CD8-positive, alpha-beta memory T cell (primary cell): ENCODE data around the gene RAET1E. TPM values are rescaled to one million over a fixed set of nuclear protein-coding genes. Genes with fewer than 3 reads are reported as not detected.

ENCODE experiments used
- CTCF ChIA-PET: fragments of 350-600 bp; sonication (Branson Sonifier 250); formaldehyde crosslinking; loops from one replicate; lab custom pipeline; 2021; ENCODE audit warnings: antibody characterized with exemption; lab: Charles Lee
- POLR2A ChIA-PET: fragments of 350-600 bp; sonication (Branson Sonifier 250); formaldehyde crosslinking; loops from one replicate; lab custom pipeline; 2021; ENCODE audit warnings: antibody characterized with exemption; lab: Charles Lee
- DNase-seq, 5 donors: peaks; one replicate each; pipeline versions ENCODE4 v3.0.0 to v3.0.0-alpha.2; 2020 to 2022; ENCODE audit warnings: mixed read lengths in 1 of 5
- H3K27ac ChIP-seq: one replicate; pipeline ENCODE4 v1.7.0; 2013; ENCODE audit warnings: low read depth, mild to moderate bottlenecking, low read length, moderate library complexity
- H3K27me3 ChIP-seq: 2 replicates; pipeline ENCODE4 v1.7.0; 2013; ENCODE audit warnings: low read length, mild to moderate bottlenecking; ENCODE audit not compliant: insufficient read depth, poor library complexity, severe bottlenecking
- H3K36me3 ChIP-seq: 2 replicates; pipeline ENCODE4 v1.7.0; 2013; ENCODE audit warnings: mild to moderate bottlenecking, low read length, moderate library complexity; ENCODE audit not compliant: insufficient read depth
- H3K4me1 ChIP-seq: 2 replicates; pipeline ENCODE4 v1.7.0; 2013; ENCODE audit warnings: mild to moderate bottlenecking, low read length, moderate library complexity; ENCODE audit not compliant: insufficient read depth
- H3K4me3 ChIP-seq: 2 replicates; pipeline ENCODE4 v1.7.0; 2013; ENCODE audit warnings: mild to moderate bottlenecking, low read length
- H3K9me3 ChIP-seq: 2 replicates; pipeline ENCODE4 v1.7.0; 2013; ENCODE audit warnings: mild to moderate bottlenecking, low read length
- H3K27ac Mint-ChIP-seq, 8 donors: one replicate each; pipeline ENCODE4 v1.8.0; 2020 to 2021; ENCODE audit warnings: mixed read lengths in 8 of 8, mild to moderate bottlenecking in 6 of 8, inconsistent platforms in 3 of 8, moderate library complexity in 3 of 8
- H3K27me3 Mint-ChIP-seq, 2 donors: one replicate each; pipeline ENCODE4 v1.8.0; 2020 to 2021; ENCODE audit warnings: mixed read lengths in 2 of 2, mild to moderate bottlenecking in 1 of 2, moderate library complexity in 1 of 2
- H3K36me3 Mint-ChIP-seq, 3 donors: one replicate each; pipeline ENCODE4 v1.8.0; 2020 to 2021; ENCODE audit warnings: mixed read lengths in 3 of 3, inconsistent platforms in 1 of 3, mild to moderate bottlenecking in 1 of 3
- H3K4me1 Mint-ChIP-seq, 3 donors: one replicate each; pipeline ENCODE4 v1.8.0; 2020 to 2021; ENCODE audit warnings: mixed read lengths in 3 of 3, inconsistent platforms in 1 of 3, mild to moderate bottlenecking in 1 of 3
- H3K4me3 Mint-ChIP-seq, 7 donors: one replicate each; pipeline ENCODE4 v1.8.0; 2020 to 2021; ENCODE audit warnings: mixed read lengths in 7 of 7, mild to moderate bottlenecking in 6 of 7, moderate library complexity in 4 of 7, inconsistent platforms in 2 of 7
- H3K9me3 Mint-ChIP-seq, 5 donors: one replicate each; pipeline ENCODE4 v1.8.0; 2020 to 2022; ENCODE audit warnings: mixed read lengths in 5 of 5, mild to moderate bottlenecking in 3 of 5, moderate library complexity in 2 of 5, inconsistent platforms in 1 of 5
- polyA plus RNA-seq: library from polyadenylated mRNA; unstranded; fragments of 300-500 nt; fragmentation: Illumina TruSeq; gene quantifications from one replicate; pipeline ENCODE4 v1.2.3, GENCODE V29; 2021
- total RNA-seq, 2 experiments: library from RNA; stranded (reverse); gene quantifications; one replicate each; pipeline ENCODE4 v1.2.3, GENCODE V29; 2021

RAET1E gene
- total and polyA plus RNA-seq, 3 experiments from 2014 or later, result not detected

- H3K27ac Mint-ChIP-seq, result no peak overlapping the region
Observed at GRCh38 chr6:149884215-149884614, 13.7 kb downstream of the RAET1E start.

GRCh38 chr6:149881860-149882259 is 16.1 kb downstream of the RAET1E start:
- H3K4me3 ChIP-seq, result no peak overlapping the region
- Mint-ChIP-seq H3K27me3 (peaks cover 36 to 62% of the 10 kb centered on the region in 2 donors), H3K4me3 (no peak overlapping the region), H3K36me3 (peaks cover 0 to 7% (median 2%) of the 10 kb centered on the region in 3 donors), H3K4me1 (no peaks in the 10 kb centered on the region), H3K27ac (no peak overlapping the region), H3K9me3 (peaks cover 0 to 5% (median 0%) of the 10 kb centered on the region in 5 donors)
- no peak overlapping the region for H3K27ac ChIP-seq
- DNase-seq, result no peak
- ChIA-PET POLR2A (no interaction called here), CTCF (no interaction called here)
- H3K36me3 ChIP-seq, result no peaks in the 10 kb centered on the region
- H3K27me3 ChIP-seq, result peaks cover 11% of the 10 kb centered on the region
- H3K4me1 ChIP-seq, result no peaks in the 10 kb centered on the region
- H3K9me3 ChIP-seq, result no peaks in the 10 kb centered on the region

More at GRCh38 chr6:149884215-149884614, 13.7 kb downstream of the RAET1E start:
- Mint-ChIP-seq H3K36me3 (no peaks in the 10 kb centered on the region), H3K9me3 (peaks cover 0 to 3% (median 0%) of the 10 kb centered on the region in 5 donors), H3K4me1 (no peaks in the 10 kb centered on the region), H3K27me3 (peaks cover 28 to 53% of the 10 kb centered on the region in 2 donors), H3K4me3 (no peak overlapping the region)
- ChIA-PET CTCF (no interaction called here), POLR2A (no interaction called here)
- H3K27me3 ChIP-seq, result peaks cover 11% of the 10 kb centered on the region
- H3K36me3 ChIP-seq, result no peaks in the 10 kb centered on the region
- no peak overlapping the region for H3K27ac ChIP-seq
- no peaks in the 10 kb centered on the region for H3K9me3 ChIP-seq
- no peak overlapping the region for H3K4me3 ChIP-seq
- no peaks in the 10 kb centered on the region for H3K4me1 ChIP-seq
- no peak for DNase-seq

GRCh38 chr6:149881066-149881766 is 16.7 kb downstream of the RAET1E start:
- ChIA-PET POLR2A (no interaction called here), CTCF (no interaction called here)
- Histone ChIP-seq H3K27ac (no peak overlapping the region), H3K4me1 (no peaks in the 10 kb centered on the region), H3K27me3 (peaks cover 13% of the 10 kb centered on the region), H3K9me3 (no peaks in the 10 kb centered on the region), H3K36me3 (no peaks in the 10 kb centered on the region), H3K4me3 (no peak overlapping the region)
- H3K36me3 Mint-ChIP-seq, result peaks cover 0 to 7% (median 2%) of the 10 kb centered on the region in 3 donors
- H3K4me1 Mint-ChIP-seq, result no peaks in the 10 kb centered on the region
- no peak for DNase-seq
- H3K9me3 Mint-ChIP-seq, result peaks cover 0 to 5% (median 0%) of the 10 kb centered on the region in 5 donors
- H3K4me3 Mint-ChIP-seq, result no peak overlapping the region
- peaks cover 40 to 69% of the 10 kb centered on the region in 2 donors for H3K27me3 Mint-ChIP-seq
- no peak overlapping the region for H3K27ac Mint-ChIP-seq

- Mint-ChIP-seq H3K4me1 (no peaks in the 10 kb centered on the region), H3K4me3 (no peak overlapping the region), H3K27me3 (peaks cover 38 to 77% of the 10 kb centered on the region in 2 donors), H3K9me3 (peaks cover 0 to 10% (median 4%) of the 10 kb centered on the region in 5 donors), H3K36me3 (peaks cover 0 to 11% (median 2%) of the 10 kb centered on the region in 3 donors), H3K27ac (no peak overlapping the region)
- no peak overlapping the region for H3K27ac ChIP-seq
- no peak overlapping the region for H3K4me3 ChIP-seq
- POLR2A ChIA-PET, result no interaction called here
- H3K4me1 ChIP-seq, result no peaks in the 10 kb centered on the region
- no peaks in the 10 kb centered on the region for H3K9me3 ChIP-seq
- DNase-seq, result no peak
- H3K27me3 ChIP-seq, result peaks cover 22% of the 10 kb centered on the region
- CTCF ChIA-PET, result no interaction called here
- H3K36me3 ChIP-seq, result no peaks in the 10 kb centered on the region
Observed at GRCh38 chr6:149877659-149878058, 20.3 kb downstream of the RAET1E start.

- Histone ChIP-seq H3K27me3 (peaks cover 22% of the 10 kb centered on the region), H3K27ac (no peak overlapping the region), H3K36me3 (no peaks in the 10 kb centered on the region), H3K9me3 (no peaks in the 10 kb centered on the region), H3K4me3 (no peak overlapping the region), H3K4me1 (no peaks in the 10 kb centered on the region)
- ChIA-PET CTCF (no interaction called here), POLR2A (no interaction called here)
- Mint-ChIP-seq H3K4me1 (no peaks in the 10 kb centered on the region), H3K27me3 (peaks cover 36 to 78% of the 10 kb centered on the region in 2 donors), H3K4me3 (no peak overlapping the region), H3K36me3 (peaks cover 0 to 11% (median 2%) of the 10 kb centered on the region in 3 donors), H3K27ac (no peak overlapping the region), H3K9me3 (peaks cover 0 to 18% (median 4%) of the 10 kb centered on the region in 5 donors)
- DNase-seq, result no peak
Observed at GRCh38 chr6:149876241-149876933, 21.5 kb downstream of the RAET1E start.

- Mint-ChIP-seq H3K4me1 (no peaks in the 10 kb centered on the region), H3K9me3 (peaks cover 0 to 13% (median 4%) of the 10 kb centered on the region in 5 donors), H3K27me3 (peaks cover 17 to 47% of the 10 kb centered on the region in 2 donors), H3K27ac (no peak overlapping the region), H3K36me3 (peaks cover 0 to 4% (median 0%) of the 10 kb centered on the region in 3 donors), H3K4me3 (no peak overlapping the region)
- no peaks in the 10 kb centered on the region for H3K36me3 ChIP-seq
- H3K4me3 ChIP-seq, result no peak overlapping the region
- CTCF ChIA-PET, result no interaction called here
- POLR2A ChIA-PET, result no interaction called here
- DNase-seq, result no peak
- no peaks in the 10 kb centered on the region for H3K9me3 ChIP-seq
- H3K27ac ChIP-seq, result no peak overlapping the region
- peaks cover 11% of the 10 kb centered on the region for H3K27me3 ChIP-seq
- H3K4me1 ChIP-seq, result no peaks in the 10 kb centered on the region
Observed at GRCh38 chr6:149872233-149872632, 25.7 kb downstream of the RAET1E start.

- Mint-ChIP-seq H3K27ac (no peak overlapping the region), H3K27me3 (peaks cover 10 to 37% of the 10 kb centered on the region in 2 donors), H3K4me1 (no peaks in the 10 kb centered on the region), H3K36me3 (peaks cover 0 to 4% (median 0%) of the 10 kb centered on the region in 3 donors), H3K9me3 (peaks cover 0 to 13% (median 4%) of the 10 kb centered on the region in 5 donors), H3K4me3 (no peak overlapping the region)
- Histone ChIP-seq H3K4me3 (no peak overlapping the region), H3K4me1 (no peaks in the 10 kb centered on the region), H3K9me3 (no peaks in the 10 kb centered on the region), H3K27me3 (peaks cover 9% of the 10 kb centered on the region), H3K36me3 (no peaks in the 10 kb centered on the region), H3K27ac (no peak overlapping the region)
- ChIA-PET POLR2A (no interaction called here), CTCF (interaction anchor here (1.2 kb wide), 1 partner anchor 36 kb away, joined by 3 read pairs; no protein-coding TSS in a partner anchor)
- no peak for DNase-seq
Observed at GRCh38 chr6:149871182-149871581, 26.7 kb downstream of the RAET1E start.
